Rectal smooth muscle tissue (tissue), 1 donor: Measurements from ENCODE around the gene FIBCD1.
"Not testable (repeated sequence)": the region's sequence is repeated elsewhere in the genome, so short reads cannot be mapped to it uniquely, and the experiment has no call there.

Experiments used
- H3K27ac ChIP-seq: one replicate; pipeline ENCODE4 v1.7.0; 2013; ENCODE audit warnings: low read depth, low read length, inconsistent platforms
- H3K27me3 ChIP-seq: one replicate; pipeline ENCODE4 v1.7.0; 2013; ENCODE audit warnings: low read length; ENCODE audit not compliant: control insufficient read depth, insufficient read depth
- H3K36me3 ChIP-seq: one replicate; pipeline ENCODE4 v1.7.0; 2013; ENCODE audit warnings: low read length; ENCODE audit not compliant: control insufficient read depth, insufficient read depth
- H3K4me1 ChIP-seq: one replicate; pipeline ENCODE4 v1.7.0; 2013; ENCODE audit warnings: low read length; ENCODE audit not compliant: control insufficient read depth, insufficient read depth
- H3K4me3 ChIP-seq: one replicate; pipeline ENCODE4 v1.7.0; 2013; ENCODE audit warnings: low read length
- H3K9ac ChIP-seq: one replicate; pipeline ENCODE4 v1.7.0; 2013; ENCODE audit warnings: low read length

FIBCD1 gene

GRCh38 chr9:130910041-130910440 is 29.0 kb downstream of the FIBCD1 start:
- H3K27me3 ChIP-seq, H3K4me1 ChIP-seq, H3K4me3 ChIP-seq, H3K9ac ChIP-seq, H3K36me3 ChIP-seq, H3K27ac ChIP-seq: not testable (repeated sequence)

GRCh38 chr9:130908878-130909355 is 30.1 kb downstream of the FIBCD1 start:
- no peak overlapping the region for H3K9ac ChIP-seq
- H3K27ac ChIP-seq = no peak overlapping the region
- H3K27me3 ChIP-seq = no peaks in the 10 kb centered on the region
- H3K4me1 ChIP-seq = no peaks in the 10 kb centered on the region
- H3K4me3 ChIP-seq = no peak overlapping the region
- no peaks in the 10 kb centered on the region for H3K36me3 ChIP-seq

GRCh38 chr9:130908146-130908877 is 30.7 kb downstream of the FIBCD1 start:
- no peak overlapping the region for H3K4me3 ChIP-seq
- H3K27ac ChIP-seq = no peak overlapping the region
- no peak overlapping the region for H3K9ac ChIP-seq
- H3K36me3 ChIP-seq = no peaks in the 10 kb centered on the region
- H3K4me1 ChIP-seq = no peaks in the 10 kb centered on the region
- H3K27me3 ChIP-seq = no peaks in the 10 kb centered on the region

GRCh38 chr9:130906735-130907416 is 32.2 kb downstream of the FIBCD1 start:
- H3K27ac ChIP-seq = no peak overlapping the region
- peaks cover 4% of the 10 kb centered on the region for H3K27me3 ChIP-seq
- no peaks in the 10 kb centered on the region for H3K36me3 ChIP-seq
- H3K4me1 ChIP-seq = no peaks in the 10 kb centered on the region
- H3K4me3 ChIP-seq = no peak overlapping the region
- H3K9ac ChIP-seq = no peak overlapping the region

- Histone ChIP-seq H3K27me3 (peaks cover 4% of the 10 kb centered on the region), H3K4me3 (no peak overlapping the region), H3K4me1 (no peaks in the 10 kb centered on the region), H3K27ac (no peak overlapping the region), H3K36me3 (no peaks in the 10 kb centered on the region), H3K9ac (no peak overlapping the region)
These were observed 32.9 kb downstream of the FIBCD1 start for GRCh38 chr9:130905902-130906734.

- H3K27me3 ChIP-seq = peaks cover 4% of the 10 kb centered on the region
- H3K27ac ChIP-seq = no peak overlapping the region
- H3K9ac ChIP-seq = no peak overlapping the region
- no peak overlapping the region for H3K4me3 ChIP-seq
- H3K36me3 ChIP-seq = no peaks in the 10 kb centered on the region
- H3K4me1 ChIP-seq = no peaks in the 10 kb centered on the region
These were observed 33.7 kb downstream of the FIBCD1 start for GRCh38 chr9:130905125-130905901.

- peaks cover 4% of the 10 kb centered on the region for H3K27me3 ChIP-seq
- H3K9ac ChIP-seq = no peak overlapping the region
- H3K4me1 ChIP-seq = no peaks in the 10 kb centered on the region
- no peak overlapping the region for H3K4me3 ChIP-seq
- no peaks in the 10 kb centered on the region for H3K36me3 ChIP-seq
- no peak overlapping the region for H3K27ac ChIP-seq
These were observed 34.7 kb downstream of the FIBCD1 start for GRCh38 chr9:130904070-130905044.

- H3K27me3 ChIP-seq = peaks cover 4% of the 10 kb centered on the region
- no peak overlapping the region for H3K4me3 ChIP-seq
- H3K9ac ChIP-seq = no peak overlapping the region
- H3K27ac ChIP-seq = no peak overlapping the region
- H3K4me1 ChIP-seq = no peaks in the 10 kb centered on the region
- no peaks in the 10 kb centered on the region for H3K36me3 ChIP-seq
These were observed 35.6 kb downstream of the FIBCD1 start for GRCh38 chr9:130903194-130904069.

GRCh38 chr9:130902204-130903185 is 36.6 kb downstream of the FIBCD1 start:
- Histone ChIP-seq H3K9ac (no peak overlapping the region), H3K27ac (no peak overlapping the region), H3K36me3 (no peaks in the 10 kb centered on the region), H3K4me3 (no peak overlapping the region), H3K4me1 (no peaks in the 10 kb centered on the region), H3K27me3 (peaks cover 4% of the 10 kb centered on the region)
